Left lung (tissue), 10 donors: ENCODE results near the gene WDR74. TPM values are rescaled to one million over a fixed set of nuclear protein-coding genes. Genes with fewer than 3 reads are reported as not detected.

Source experiments
- ATAC-seq: fragments of 200-7000 bp; cut with Tn5 transposase; one replicate; pipeline ENCODE4 v1.9.1; 2020; ENCODE audit warnings: moderate library complexity
- DNase-seq, 4 donors: peaks; one replicate each; pipeline ENCODE4 v3.0.0-alpha.2; 2013 to 2020
- H3K27ac ChIP-seq, 2 donors: fragments of 200-600 bp; sonication (generic) in 1 of 2; one replicate each; pipeline versions ENCODE4 v1.5.0 to v1.8.0; 2020 to 2021
- H3K27me3 ChIP-seq, 2 donors: fragments of 200-600 bp; sonication (generic) in 1 of 2; one replicate each; pipeline versions ENCODE4 v1.5.0 to v1.8.0; 2020 to 2021
- H3K36me3 ChIP-seq, 2 donors: fragments of 200-600 bp; sonication (generic) in 1 of 2; one replicate each; pipeline versions ENCODE4 v1.5.0 to v1.8.0; 2020 to 2021
- H3K4me1 ChIP-seq, 2 donors: fragments of 200-600 bp; one replicate each; pipeline ENCODE4 v1.8.0; 2021
- H3K4me3 ChIP-seq, 2 donors: fragments of 200-600 bp; sonication (generic) in 1 of 2; one replicate each; pipeline versions ENCODE4 v1.5.0 to v1.8.0; 2020 to 2021; ENCODE audit warnings: mild to moderate bottlenecking in 1 of 2
- H3K9me3 ChIP-seq, 2 donors: fragments of 200-600 bp; sonication (generic) in 1 of 2; one replicate each; pipeline versions ENCODE4 v1.5.0 to v1.8.0; 2020 to 2021
- intact Hi-C, 2 donors: fragments of 100-400 bp; cut with DNase I; formaldehyde crosslinking; loops; one replicate each; pipeline versions ENCODE4 v1.11.2 to v1.14.2; 2022
- polyA plus RNA-seq, 6 donors: library from polyadenylated mRNA; unstranded; fragments of 120-200 nt; gene quantifications; one replicate each; pipeline ENCODE4 v1.2.1, GENCODE V29; 2013; ENCODE audit not compliant: insufficient read length in 6 of 6
- total RNA-seq, 2 donors: library from RNA; stranded (reverse); fragmentation: NEBNext Ultra II Directional; extraction: Animal tissue kit (Norgen Biotek cat#: 25700); gene quantifications; one replicate each; pipeline ENCODE4 v1.2.1, GENCODE V29; 2021
- TF ChIP-seq, protein P1 (sequence below), 2 donors: fragments of 200-600 bp; sonication (generic) in 1 of 2; IDR thresholded peaks; one replicate each; pipeline versions ENCODE4 v1.5.0 to v1.8.0; 2021; ENCODE audit warnings: antibody characterized with exemption in 2 of 2
- donor health status: DM: no; HTN: yes; CAD: no.
- donor health status: DM: no; HTN: no; CAD: no.

Gene WDR74
- total and polyA plus RNA-seq, 8 donors: 24.6 to 54.0 (median 43.3) TPM

DNA sequence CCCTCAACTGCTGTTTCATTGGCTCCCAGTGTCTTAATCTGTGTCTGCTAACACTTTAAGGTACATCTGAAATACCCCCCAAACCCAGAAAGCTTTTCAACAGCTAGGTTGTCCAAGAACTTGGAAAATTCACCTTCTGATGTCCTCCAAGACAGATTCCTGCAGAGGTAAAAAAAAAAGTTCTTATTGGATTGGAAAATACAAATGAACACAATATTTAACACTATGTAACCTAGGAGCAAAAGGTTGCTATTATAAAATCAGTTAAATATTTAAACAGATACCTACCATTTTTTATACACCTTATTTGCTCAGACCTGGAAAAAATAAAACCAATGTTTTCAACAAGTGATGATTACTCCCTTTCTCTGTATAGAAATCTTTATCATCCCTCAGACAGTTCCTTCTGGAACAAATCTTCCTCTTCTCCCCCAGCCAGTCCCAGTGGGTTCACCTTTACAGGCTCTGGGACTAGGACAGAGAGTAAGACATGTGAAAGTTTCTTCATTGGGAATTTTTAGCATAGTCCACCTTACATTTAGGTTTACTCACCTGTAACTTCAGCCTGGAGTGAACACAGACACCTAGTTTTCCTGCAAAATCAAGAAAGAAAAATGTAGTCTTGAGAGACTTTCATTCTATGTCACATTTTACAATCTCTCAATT lies 13.3 kb upstream of the WDR74 start:
- ATAC-seq (no peak), DNase-seq (no peak)
- TF ChIP-seq, protein P1, sequence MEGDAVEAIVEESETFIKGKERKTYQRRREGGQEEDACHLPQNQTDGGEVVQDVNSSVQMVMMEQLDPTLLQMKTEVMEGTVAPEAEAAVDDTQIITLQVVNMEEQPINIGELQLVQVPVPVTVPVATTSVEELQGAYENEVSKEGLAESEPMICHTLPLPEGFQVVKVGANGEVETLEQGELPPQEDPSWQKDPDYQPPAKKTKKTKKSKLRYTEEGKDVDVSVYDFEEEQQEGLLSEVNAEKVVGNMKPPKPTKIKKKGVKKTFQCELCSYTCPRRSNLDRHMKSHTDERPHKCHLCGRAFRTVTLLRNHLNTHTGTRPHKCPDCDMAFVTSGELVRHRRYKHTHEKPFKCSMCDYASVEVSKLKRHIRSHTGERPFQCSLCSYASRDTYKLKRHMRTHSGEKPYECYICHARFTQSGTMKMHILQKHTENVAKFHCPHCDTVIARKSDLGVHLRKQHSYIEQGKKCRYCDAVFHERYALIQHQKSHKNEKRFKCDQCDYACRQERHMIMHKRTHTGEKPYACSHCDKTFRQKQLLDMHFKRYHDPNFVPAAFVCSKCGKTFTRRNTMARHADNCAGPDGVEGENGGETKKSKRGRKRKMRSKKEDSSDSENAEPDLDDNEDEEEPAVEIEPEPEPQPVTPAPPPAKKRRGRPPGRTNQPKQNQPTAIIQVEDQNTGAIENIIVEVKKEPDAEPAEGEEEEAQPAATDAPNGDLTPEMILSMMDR (IDR thresholded peaks at IDR 0.05): no peak
- intact Hi-C loops: loop anchor here in 1 of 2 donors (10.0 kb wide), 1 partner anchor 58 kb away; the partner anchor contains the start of gene TMEM223
- peaks cover 13 to 57% of the 10 kb centered on the region in 2 donors for H3K4me1 ChIP-seq
- peak overlapping the region in 1 of 2 donors; percentile 81 for H3K4me3 ChIP-seq
- H3K27ac ChIP-seq: no peak overlapping the region
- H3K36me3 ChIP-seq: peaks cover 4 to 39% of the 10 kb centered on the region in 2 donors
- no peaks in the 10 kb centered on the region for H3K27me3 ChIP-seq
- no peaks in the 10 kb centered on the region for H3K9me3 ChIP-seq

- peaks cover 4 to 39% of the 10 kb centered on the region in 2 donors for H3K36me3 ChIP-seq
- H3K4me1 ChIP-seq: peaks cover 13 to 50% of the 10 kb centered on the region in 2 donors
- no peaks in the 10 kb centered on the region for H3K9me3 ChIP-seq
- intact Hi-C loops: loop anchor here in 1 of 2 donors (10.0 kb wide), 1 partner anchor 57 kb away; the partner anchor contains the start of gene TMEM223
- peak overlapping the region in 1 of 2 donors; percentile 8 for H3K27ac ChIP-seq
- TF ChIP-seq, protein P1 (IDR thresholded peaks at IDR 0.05): no peak
- ATAC-seq (no peak), DNase-seq (no peak)
- no peak overlapping the region for H3K4me3 ChIP-seq
- no peaks in the 10 kb centered on the region for H3K27me3 ChIP-seq
Measured at GRCh38 chr11:62851807-62852522, 12.6 kb upstream of the WDR74 start.

- Histone ChIP-seq H3K4me3 (no peak overlapping the region), H3K36me3 (peaks cover 4 to 39% of the 10 kb centered on the region in 2 donors), H3K27ac (peak overlapping the region in 1 of 2 donors; percentile 8), H3K4me1 (peaks cover 13 to 42% of the 10 kb centered on the region in 2 donors), H3K9me3 (no peaks in the 10 kb centered on the region), H3K27me3 (no peaks in the 10 kb centered on the region)
- TF ChIP-seq, protein P1 (IDR thresholded peaks at IDR 0.05): no peak
- intact Hi-C loops: loop anchor here in 1 of 2 donors (10.0 kb wide), 1 partner anchor 56 kb away; the partner anchor contains the start of gene TMEM223
- no peak for DNase-seq
- ATAC-seq: no peak
Measured at GRCh38 chr11:62850911-62851806, 11.8 kb upstream of the WDR74 start.

GRCh38 chr11:62847767-62848314 lies 8.5 kb upstream of the WDR74 start:
- Histone ChIP-seq H3K4me1 (peaks cover 0 to 20% of the 10 kb centered on the region in 2 donors), H3K27me3 (no peaks in the 10 kb centered on the region), H3K36me3 (peaks cover 4 to 18% of the 10 kb centered on the region in 2 donors), H3K9me3 (no peaks in the 10 kb centered on the region), H3K4me3 (no peak overlapping the region), H3K27ac (no peak overlapping the region)
- intact Hi-C loops: no loop called here
- DNase-seq: no peak
- TF ChIP-seq, protein P1 (IDR thresholded peaks at IDR 0.05): no peak
- ATAC-seq: no peak
